Activated naive CD4-positive, alpha-beta T cell (primary cell): ENCODE results near the gene UBXN2A.
"Not testable (repeated sequence)": the region's sequence is repeated elsewhere in the genome, so short reads cannot be mapped to it uniquely, and the experiment has no call there.

ENCODE experiments used
- DNase-seq, 4 experiments: peaks; one replicate each; lab custom pipeline; 2025; lab: John Stamatoyannopoulos, UW

UBXN2A gene

DNA sequence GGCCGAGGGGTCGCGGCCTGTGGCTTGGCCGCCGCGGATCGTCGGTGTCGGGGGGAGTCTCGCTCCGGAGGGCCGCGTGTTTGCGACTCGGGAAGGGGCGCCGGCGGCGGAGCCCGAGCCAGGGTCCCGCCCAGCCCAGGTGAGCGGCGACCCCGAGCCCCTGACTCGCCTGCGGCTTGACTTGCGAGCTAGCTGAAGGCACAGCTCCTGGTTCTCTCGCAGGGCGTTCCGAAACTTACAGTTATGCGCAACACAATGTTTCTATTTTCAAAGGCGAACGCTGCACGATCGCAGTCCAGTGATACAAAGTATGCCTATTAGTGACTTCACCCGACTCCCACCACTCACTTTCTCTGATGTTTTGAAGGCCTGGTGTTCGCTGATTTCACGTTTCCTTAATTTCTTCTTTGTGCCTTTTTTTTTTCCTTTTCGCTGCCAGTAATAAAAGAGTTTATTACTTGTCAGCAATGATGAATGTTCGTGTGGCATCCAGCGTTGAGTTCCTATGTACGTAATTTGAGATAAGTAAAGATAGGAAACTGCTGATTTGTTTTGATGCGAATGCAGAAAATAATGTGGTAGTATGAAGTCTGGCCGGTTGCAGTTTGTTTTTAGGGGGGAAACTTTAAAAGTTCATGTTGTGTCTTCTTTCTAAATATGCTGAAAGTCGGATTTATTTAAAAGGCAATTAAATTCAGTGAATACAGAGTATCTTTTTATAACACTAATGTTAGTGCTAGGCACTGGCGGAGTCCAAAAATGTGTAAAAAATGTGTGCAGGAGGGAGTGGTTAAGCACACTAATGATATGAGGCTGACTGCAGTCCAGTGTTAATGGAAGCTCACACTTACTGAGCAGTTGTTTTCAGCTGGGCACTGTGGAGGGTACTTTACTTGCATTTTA is 706 bp downstream of the UBXN2A start:
- DNase-seq, result no peak

DNA sequence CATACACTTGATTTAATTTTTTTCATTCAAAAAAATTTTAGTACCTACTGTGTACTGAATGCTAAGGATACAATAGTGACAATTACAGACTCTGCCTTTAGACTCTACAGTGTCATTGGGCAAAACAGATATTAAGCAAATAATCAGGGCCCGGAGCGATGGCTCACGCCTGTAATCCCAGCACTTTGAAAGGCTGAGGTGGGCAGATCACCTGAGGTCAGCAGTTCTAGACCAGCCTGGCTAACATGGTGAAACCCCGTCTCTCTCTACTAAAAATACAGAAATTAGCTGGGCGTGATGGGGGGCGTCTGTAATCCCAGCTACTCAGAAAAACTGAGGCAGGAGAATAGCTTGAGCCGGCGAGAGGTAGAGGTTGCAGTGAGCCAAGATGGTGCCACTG is 1.4 kb downstream of the UBXN2A start:
- DNase-seq, result no peak

DNA sequence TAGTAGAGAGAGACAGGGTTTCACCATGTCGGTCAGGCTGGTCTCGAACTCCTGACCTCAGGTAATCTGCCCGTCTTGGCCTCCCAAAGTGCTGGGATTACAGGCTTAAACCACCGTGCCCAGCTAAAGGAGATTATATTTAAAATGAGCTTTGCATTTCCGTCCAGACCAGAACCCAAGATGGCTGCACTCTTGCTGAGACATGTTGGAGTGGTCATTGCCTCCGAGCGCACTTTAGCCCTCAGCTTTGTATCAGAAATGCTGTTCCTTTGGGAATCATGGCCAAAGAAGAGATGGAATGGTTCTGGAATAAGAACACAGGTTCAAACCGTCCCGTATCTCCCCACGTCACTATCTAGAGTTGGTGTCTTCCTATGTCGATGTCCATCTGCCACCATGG is 3.4 kb downstream of the UBXN2A start:
- DNase-seq, result no peak

DNA sequence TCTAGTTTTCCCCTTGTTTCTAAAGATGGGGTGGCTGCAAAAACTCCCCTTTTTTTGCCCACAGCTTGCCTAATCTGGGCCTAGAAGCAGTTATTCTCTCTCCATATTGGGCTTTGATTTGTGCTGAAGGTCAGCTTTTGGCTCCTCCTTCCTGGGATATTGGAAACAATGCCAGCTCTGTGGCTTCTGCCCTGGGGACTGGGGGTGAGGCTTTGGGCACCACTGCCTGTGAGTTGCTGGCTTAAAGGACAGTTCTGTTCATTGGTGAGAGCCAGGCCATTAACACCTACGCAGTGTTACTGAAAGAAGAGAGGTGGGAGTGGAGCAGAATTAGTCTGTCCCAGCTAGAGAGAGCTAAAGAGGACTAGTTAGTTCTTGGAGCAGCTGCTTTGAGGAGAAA is 4.3 kb downstream of the UBXN2A start:
- no peak for DNase-seq

DNA sequence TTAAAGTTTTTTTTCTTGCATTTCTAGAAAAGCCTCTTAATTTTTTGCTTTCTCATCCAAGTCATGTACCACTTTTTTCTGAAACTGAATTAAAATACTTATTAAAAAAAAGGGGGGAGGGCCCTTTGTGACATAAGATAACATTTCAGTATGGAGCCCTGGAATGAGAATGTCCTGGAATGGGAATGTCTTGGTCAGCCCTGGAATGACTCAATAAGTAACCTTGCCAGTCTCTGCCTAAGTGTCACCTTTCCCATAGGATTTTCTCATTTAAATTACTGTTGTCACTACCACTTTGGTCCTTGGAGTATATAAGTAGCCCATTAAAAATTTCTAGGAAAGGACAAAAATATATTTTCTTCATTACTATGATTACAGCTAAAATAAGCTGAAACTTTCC is 4.7 kb downstream of the UBXN2A start:
- DNase-seq, result no peak

DNA sequence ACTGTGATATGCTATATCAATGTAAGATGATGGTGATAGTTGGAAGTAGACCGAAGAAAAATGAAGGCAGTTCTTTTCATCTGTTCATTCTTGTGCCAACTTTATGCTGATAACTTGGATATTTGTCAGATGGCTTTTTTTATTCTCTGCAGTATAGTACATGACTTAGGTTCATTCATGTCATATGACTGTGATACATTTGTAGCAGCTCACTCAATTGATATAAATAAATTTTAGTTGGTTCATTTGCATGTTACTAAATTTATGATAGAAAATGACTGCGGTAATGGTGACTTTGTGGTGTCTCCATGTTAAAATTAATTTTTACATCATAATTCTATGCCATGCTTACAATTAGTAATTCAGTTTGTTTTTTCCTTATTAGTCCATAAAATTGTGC is 7.1 kb downstream of the UBXN2A start:
- no peak for DNase-seq

DNA sequence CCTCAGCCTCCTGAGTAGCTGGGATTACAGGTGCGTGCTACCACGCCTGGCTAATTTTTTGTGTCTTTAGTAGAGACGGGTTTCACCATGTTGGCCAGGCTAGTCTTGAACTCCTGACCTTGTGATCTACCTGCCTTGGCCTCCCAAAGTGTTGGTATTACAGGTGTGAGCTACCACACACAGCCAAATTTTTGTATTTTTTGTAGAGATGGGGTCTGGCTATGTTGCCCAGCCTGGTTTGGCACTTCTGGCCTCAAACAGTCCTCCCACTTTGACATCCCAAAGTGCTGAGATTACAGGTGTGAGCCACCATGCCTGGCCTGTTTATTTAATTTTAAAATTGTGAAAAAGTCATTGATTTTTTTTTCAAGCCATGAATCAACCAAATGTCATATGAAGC is 12.3 kb downstream of the UBXN2A start:
- not testable (repeated sequence) for DNase-seq

DNA sequence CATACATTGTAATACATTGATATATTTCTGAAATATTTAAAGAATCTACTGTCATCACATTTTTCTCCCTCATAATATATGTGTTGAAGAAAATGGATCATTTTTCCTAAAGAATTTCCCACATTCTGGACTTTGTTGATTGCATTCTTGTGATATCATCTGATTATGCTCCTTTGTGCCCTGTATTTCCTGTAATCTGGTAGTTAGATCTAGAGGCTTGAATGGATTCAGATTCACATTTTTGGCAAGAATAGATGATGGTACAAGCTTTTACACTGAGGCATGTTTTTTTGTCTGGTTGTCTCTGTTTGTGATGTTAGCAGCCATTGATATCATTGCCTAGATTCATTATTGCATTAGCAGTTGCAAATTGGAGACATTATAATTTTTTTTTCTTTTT is 13.4 kb downstream of the UBXN2A start:
- no peak for DNase-seq

DNA sequence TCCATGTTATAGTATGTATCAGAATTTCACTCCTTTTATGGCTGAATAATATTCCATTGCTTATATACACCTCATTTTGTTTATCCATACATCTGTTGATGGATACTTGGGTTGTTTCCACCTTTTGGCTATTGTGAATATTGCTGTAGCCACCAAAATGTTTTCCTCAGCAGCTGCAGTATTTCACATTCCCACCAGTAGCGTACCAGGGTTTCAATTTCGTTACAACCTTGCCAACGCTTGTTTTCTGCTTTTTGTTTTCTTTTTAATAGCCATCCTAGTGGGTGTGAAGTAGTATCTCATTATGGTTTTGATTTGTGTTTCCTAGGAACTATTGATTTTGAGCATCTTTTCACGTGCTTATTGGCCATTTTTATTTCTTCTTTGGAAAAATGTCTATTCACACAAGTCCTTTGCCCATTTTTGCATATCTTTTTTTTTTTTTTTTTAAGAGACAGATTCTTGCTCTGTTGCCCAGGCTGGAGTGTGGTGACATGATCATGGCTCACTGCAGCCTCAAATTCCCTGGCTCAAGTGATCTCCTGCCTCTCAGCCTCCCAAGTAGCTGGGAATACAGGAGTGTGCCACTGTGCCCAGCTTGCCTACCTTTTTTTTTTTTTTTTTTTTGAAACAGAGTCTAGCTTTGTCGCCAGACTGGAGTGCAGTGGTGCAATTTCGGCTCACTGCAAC is 14.2 kb downstream of the UBXN2A start:
- no peak for DNase-seq

DNA sequence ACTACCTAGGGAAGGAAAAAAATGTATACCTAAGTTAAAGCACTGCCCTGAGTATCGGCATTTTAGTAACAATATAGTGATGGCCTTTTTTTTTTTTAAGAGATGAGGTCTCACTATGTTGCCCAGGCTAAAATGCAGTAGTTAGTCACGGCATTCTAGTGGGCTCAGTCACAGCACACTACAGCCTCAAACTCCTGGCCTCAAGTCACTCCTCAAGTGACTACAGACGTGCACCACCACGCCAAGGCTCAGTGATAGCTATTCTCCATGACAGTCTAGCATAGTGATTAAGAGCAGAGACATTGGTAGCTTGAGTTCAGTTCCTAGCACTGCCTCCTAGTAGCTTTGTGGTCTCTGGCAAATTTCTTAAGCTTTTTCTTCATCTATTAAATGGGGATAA is 27.6 kb downstream of the UBXN2A start:
- DNase-seq, result no peak

DNA sequence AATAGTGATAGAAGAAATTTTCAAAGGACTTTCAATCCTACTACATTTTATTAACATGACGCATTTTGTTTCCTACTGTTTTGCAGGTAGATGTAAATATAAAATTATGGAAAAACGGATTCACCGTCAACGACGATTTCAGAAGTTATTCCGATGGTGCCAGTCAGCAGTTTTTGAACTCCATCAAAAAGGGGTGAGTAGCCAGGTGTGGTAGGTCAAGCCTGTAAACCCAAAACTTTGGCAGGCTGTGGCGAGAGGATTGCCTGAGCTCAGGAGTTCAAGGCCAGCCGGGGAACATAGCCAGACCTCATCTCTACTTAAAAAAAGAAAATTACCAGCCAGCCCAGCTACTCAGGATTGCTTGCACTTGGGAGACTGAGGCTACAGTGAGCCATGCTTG is 36.6 kb downstream of the UBXN2A start:
- no peak for DNase-seq

DNA sequence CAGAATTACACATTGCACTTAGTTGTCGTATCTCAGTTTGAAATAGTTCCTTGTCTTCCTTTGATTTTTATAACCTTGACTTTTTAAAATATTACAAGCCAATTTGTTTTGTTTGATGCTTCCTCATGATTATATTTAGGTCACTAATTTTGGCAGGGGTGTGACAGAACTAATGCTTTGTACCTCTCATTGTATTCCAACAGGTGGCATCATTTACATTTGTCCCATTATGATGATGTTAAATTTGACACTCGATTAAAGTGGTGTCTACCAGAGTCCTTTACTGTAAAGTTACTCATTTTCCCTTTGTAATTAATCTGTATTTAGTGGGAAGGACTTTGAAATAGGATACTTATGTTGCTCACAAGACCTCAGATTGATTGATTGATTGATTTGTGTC is 48.1 kb downstream of the UBXN2A start:
- DNase-seq, result no peak

DNA sequence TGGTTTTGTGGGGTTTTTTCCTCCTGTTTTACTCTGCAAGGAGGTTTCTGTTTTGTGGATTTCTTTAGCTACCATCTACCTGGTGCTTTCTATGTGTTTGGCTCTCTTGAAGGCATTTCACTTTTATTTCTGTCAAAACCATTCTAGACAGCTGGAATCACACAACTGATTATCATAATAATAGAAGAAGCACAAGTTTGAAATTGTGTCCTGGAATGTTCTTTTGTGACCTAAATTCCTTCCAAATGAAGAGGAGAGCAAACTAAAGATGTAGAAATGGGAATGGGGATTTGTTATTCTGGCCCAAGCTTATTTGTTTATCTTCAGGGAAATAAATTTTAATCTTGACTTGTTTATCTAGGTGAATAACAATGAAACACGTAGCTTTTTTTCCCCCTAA is 52.7 kb downstream of the UBXN2A start:
- DNase-seq, result no peak

DNA sequence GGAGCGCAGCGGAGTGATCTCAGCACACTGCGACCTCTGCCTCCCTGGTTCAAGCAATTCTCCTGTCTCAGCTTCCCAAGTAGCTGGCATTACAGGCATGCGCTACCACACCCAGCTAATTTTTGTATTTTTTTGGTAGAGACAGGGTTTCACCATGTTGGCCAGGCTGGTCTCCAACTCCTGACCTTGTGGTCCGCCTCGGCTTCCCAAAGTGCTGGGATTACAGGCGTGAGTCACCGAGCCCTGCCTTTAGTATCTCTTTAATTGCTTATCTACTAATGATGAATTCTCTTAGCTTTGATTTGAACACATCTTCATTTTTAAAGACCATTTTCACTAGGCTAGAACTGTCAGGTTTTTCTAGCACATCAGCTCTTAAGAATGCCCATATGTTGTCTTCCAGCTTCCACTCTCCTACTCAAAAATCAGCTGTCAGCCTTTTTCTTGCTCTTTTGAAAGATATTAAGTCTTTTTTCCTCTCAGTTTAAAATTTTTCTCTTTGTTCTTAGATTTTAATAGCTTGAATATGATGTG is 53.5 kb downstream of the UBXN2A start:
- DNase-seq, result no peak

DNA sequence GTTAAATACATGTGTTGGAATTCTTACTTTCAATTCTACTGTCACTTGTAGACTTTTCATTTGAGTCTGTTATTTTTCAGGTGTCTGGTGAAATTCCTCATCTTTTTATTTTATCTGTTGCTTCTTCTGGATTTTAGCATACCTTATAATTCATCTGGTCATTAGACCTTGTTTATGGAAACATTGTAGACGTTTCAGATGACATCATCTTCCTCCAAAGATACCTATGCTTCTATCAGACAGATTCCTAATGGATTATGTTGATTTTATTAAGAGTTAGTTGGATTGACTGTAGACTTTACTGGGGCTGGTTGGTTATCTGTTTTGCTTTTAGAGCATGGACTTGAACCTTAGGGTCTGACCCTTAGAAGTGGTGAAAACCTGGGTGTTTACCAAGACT is 54.3 kb downstream of the UBXN2A start:
- no peak for DNase-seq

DNA sequence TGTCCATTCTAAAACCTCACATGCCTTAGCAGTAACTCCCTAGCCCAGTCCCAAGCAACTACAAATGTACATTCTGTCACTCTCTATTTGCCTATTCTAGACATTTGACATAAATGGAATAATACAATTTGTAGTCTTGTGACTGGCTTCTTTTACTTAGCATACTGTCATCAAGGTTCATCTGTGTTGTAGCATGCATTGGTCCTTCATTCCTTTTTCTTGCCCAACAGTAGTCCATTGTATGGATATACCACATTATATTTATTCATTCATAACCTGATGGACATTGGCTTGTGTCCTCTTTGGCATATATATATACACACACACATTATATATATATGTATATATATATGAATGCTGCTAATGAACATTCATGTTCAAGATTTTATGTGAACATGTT is 67.4 kb downstream of the UBXN2A start:
- no peak for DNase-seq

DNA sequence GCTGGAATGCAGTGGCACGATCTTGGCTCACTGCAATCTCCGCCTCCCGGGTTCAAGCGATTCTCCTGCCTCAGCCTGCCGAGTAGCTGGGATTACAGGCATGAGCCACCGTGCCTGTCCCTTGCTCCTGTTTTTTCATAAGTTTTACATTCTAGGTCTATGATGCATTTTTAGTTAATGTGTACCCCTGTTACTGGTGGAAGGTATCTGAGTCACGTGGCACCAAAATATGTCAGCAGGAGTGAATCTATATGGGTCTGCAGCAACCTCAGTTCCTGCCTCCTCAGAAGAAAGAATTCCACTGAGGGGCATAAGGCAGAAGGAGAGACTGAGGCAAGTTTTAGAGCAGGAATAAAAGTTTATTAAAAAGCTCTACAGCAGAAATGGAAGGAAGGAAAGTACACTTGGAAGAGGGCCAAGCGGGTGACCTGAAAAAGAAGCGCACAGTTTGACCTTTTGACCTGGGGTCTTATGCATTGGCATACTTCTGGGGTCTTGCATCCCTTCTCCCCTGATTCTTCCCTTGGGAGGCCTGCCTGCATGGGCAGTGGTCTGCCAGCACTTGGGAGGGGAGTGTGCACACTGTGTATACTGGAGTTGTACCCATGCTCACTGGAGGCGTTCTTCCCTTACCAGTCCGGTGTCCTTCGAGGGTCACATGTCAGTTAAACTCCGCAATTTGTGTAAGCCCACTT is 68.6 kb downstream of the UBXN2A start:
- no peak for DNase-seq

DNA sequence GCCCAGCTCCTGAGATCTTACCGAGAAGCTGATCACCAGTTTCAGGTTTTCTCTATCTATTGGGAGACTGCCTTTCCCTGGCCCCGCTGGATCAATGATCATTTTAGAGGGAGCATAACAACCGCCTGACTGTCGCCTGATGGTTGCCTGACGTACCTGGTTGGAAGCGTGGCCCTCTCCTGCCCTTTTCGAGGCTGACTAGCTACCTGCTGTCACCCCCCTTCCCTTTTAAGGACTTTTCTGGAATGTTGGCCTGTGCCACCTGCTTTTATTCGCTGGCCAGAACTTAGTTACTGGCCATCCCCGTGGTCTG is 69.1 kb downstream of the UBXN2A start:
- DNase-seq, result no peak

DNA sequence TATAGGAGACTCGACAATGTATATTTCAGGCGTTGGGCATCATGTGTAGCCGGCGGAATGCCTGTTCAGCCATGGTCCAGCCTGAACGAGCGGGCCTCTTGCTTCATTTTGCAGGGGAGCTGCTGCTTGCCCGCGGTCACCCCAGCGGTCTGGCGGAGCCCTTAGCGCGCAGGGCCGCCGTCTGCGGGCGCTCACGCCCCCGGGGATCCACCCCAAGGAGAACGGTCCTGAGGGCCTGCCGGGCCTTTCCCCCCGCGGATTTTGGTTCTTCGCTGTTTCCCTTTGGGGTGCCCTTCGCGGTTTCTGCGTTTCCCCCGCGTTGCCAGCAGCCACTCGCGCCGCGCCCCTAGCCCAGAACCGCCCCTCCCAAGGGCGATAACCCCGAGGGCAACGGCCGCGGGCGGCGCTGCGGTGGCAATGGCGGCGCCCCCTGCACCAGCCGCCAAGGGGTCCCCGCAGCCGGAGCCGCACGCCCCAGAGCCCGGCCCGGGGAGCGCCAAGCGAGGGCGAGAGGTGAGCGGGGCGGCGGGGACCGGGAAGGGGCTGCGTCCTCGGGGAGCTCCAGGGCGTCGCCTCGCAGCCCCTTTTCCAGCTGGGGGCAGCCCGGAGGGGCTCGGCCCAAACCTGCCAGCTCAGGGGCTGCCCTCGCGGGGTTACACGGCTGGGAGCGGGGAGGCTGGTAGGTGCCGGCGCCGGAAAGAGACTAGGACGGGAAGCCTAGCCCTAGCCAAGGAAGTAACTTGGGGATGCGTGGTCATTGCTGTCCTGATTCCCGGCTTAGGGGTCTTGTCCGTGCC is 69.6 kb downstream of the UBXN2A start, which contains the start of gene MFSD2B:
TSS of gene MFSD2B (plus strand) at position 406 of the 797 bp plus-strand sequence. CDS start at position 418, 12 bp downstream.
- no peak for DNase-seq

DNA sequence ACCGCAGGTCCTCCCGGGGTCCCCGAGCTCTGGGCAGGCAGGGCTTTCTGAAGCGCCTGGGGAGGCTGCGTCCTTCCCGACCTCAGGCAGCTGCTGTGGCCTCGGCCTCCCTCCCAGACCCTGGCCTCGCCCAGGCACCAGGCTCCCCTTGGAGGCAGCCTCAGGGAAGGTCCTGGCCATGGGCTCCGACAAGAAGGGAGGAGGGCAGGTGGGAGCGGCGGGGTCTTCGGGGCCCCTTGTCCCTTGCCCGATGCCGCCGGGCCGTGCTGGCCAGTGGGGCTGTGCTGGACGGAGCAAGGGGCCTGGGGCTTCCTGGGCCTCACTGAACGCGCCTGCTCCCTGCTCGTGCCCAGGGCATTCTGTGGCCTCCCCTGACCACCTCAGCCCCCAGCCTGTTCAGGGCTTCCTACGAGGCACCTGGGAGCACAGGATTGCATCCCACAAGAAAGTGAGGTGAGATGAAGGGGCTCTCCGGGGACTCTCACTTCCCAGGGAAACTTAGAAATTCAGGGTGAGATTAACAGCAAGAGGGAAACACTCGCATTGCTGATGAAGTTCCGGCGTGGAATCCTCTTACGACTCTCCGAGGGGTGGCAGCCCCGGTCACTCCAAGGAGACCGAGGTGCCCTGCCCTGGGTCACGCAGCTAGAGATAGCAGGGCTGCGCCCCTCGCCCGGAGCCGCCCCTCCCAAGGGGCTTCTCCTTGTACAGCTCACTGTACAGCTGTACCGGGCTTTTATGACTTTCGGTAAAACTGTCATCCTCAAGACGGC is 70.4 kb downstream of the UBXN2A start:
- DNase-seq, result no peak
